Breast epithelium (tissue), 3 donors: ENCODE data around the gene SIRPD.

ENCODE experiments used
- CTCF ChIP-seq, 3 donors: fragments of 450-650 bp; IDR thresholded peaks; one replicate each; pipeline ENCODE4 v1.5.1; 2016 to 2017; ENCODE audit warnings: antibody characterized with exemption in 3 of 3, mild to moderate bottlenecking in 3 of 3, moderate library complexity in 3 of 3
- POLR2A ChIP-seq: fragments of 450-650 bp; IDR thresholded peaks from one replicate; pipeline ENCODE4 v1.6.1; 2016; ENCODE audit warnings: antibody characterized with exemption, mild to moderate bottlenecking, moderate library complexity

- no peak for TF ChIP-seq POLR2A
- no peak for TF ChIP-seq CTCF (IDR thresholded peaks at IDR 0.05)
Observed at GRCh38 chr20:1493536-1493935, 64.0 kb downstream of the SIRPD start.
